Measurements from ENCODE around the gene GALNT18. TPM values are rescaled to one million over a fixed set of nuclear protein-coding genes. Genes with fewer than 3 reads are reported as not detected.

The GALNT18 gene
- polyA plus RNA-seq, 1 donor (not counting 4 experiments of a cell fraction or from before 2014, with no cell fraction given) = 27.2 TPM

- Histone ChIP-seq H3K9ac (ENCODE audit: control insufficient read depth, extremely low read depth, insufficient read depth, low read length) (no peak overlapping the region), H3K27me3 (ENCODE audit: control insufficient read depth, extremely low read depth, insufficient read depth, low read length) (no peaks in the 10 kb centered on the region), H3K4me2 (ENCODE audit: control insufficient read depth, extremely low read depth, insufficient read depth, low read depth, low read length) (no peak overlapping the region), H3K79me2 (ENCODE audit: control insufficient read depth, insufficient read depth, low read length) (peaks cover 1% of the 10 kb centered on the region), H3K9me3 (ENCODE audit: control insufficient read depth, low read depth, low read length) (no peaks in the 10 kb centered on the region), H3K9me1 (ENCODE audit: control insufficient read depth, extremely low read depth, insufficient read depth, low read length) (no peaks in the 10 kb centered on the region), H3K4me1 (ENCODE audit: control insufficient read depth, extremely low read depth, insufficient read depth, low read length) (peaks cover 11% of the 10 kb centered on the region), H3K4me3 (ENCODE audit: control insufficient read depth in 2 of 3, extremely low read depth in 1 of 3, insufficient read depth in 2 of 3, low read depth in 1 of 3, low read length in 3 of 3) (no peak overlapping the region), H3K36me3 (ENCODE audit: control insufficient read depth in 2 of 2, extremely low read depth in 1 of 2, insufficient read depth in 2 of 2, low read length in 2 of 2) (peaks cover 0 to 3% of the 10 kb centered on the region in 2 experiments), H4K20me1 (ENCODE audit: control insufficient read depth, extremely low read depth, insufficient read depth, low read length) (no peaks in the 10 kb centered on the region), H2AFZ (ENCODE audit: control insufficient read depth, low read length) (no peak overlapping the region), H3K27ac (ENCODE audit: control insufficient read depth, insufficient read depth, low read length) (no peak overlapping the region)
- TF ChIP-seq, protein P1, sequence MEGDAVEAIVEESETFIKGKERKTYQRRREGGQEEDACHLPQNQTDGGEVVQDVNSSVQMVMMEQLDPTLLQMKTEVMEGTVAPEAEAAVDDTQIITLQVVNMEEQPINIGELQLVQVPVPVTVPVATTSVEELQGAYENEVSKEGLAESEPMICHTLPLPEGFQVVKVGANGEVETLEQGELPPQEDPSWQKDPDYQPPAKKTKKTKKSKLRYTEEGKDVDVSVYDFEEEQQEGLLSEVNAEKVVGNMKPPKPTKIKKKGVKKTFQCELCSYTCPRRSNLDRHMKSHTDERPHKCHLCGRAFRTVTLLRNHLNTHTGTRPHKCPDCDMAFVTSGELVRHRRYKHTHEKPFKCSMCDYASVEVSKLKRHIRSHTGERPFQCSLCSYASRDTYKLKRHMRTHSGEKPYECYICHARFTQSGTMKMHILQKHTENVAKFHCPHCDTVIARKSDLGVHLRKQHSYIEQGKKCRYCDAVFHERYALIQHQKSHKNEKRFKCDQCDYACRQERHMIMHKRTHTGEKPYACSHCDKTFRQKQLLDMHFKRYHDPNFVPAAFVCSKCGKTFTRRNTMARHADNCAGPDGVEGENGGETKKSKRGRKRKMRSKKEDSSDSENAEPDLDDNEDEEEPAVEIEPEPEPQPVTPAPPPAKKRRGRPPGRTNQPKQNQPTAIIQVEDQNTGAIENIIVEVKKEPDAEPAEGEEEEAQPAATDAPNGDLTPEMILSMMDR (optimal IDR thresholded peaks at IDR 0.05 in 1 of 3, IDR thresholded peaks at IDR 0.05 in 1 of 3, conservative IDR thresholded peaks at IDR 0.05 in 1 of 3; ENCODE audit: extremely low read depth in 1 of 3, insufficient read depth in 2 of 3, low read length in 3 of 3) = no peak
- TF ChIP-seq EZH2 (IDR thresholded peaks at IDR 0.05; ENCODE audit: low read length) = no peak
- FAIRE-seq (no peak), DNase-seq (ENCODE audit: low read depth, low spot score) (no peak)
- dilution Hi-C loops (cut with MboI; ENCODE audit: extremely low pct_ligation_motif_present, low sequenced_read_pairs) = no loop called here
Observed at GRCh38 chr11:11482730-11483129, 139.1 kb downstream of the GALNT18 start.

DNA sequence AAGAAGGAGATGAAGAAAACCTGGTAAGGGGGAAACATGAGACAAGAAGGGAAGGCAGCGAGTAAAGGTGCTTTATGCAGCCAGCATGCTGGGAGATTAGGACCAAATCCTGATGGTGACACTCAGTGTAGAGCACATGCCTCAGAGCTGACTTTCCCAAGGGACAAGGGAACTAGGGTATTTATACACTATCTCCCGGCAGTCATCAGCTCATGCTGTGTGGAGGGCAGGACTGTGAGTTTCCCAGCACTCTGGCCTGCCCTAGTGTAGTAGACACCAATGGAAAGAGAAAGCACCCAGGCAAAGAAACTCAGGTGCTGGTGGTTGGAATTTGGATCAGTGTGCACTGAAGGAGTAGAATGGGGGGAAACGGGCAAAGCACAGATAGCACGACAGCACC, 140.4 kb downstream of the GALNT18 start:
- H3K9me1 ChIP-seq (ENCODE audit: control insufficient read depth, extremely low read depth, insufficient read depth, low read length) = no peaks in the 10 kb centered on the region
- H3K9ac ChIP-seq (ENCODE audit: control insufficient read depth, extremely low read depth, insufficient read depth, low read length) = no peak overlapping the region
- H2AFZ ChIP-seq (ENCODE audit: control insufficient read depth, low read length) = no peak overlapping the region
- peaks cover 24% of the 10 kb centered on the region for H3K4me1 ChIP-seq (ENCODE audit: control insufficient read depth, extremely low read depth, insufficient read depth, low read length)
- no peak overlapping the region for H3K27ac ChIP-seq (ENCODE audit: control insufficient read depth, insufficient read depth, low read length)
- H3K27me3 ChIP-seq (ENCODE audit: control insufficient read depth, extremely low read depth, insufficient read depth, low read length) = no peaks in the 10 kb centered on the region
- FAIRE-seq = no peak
- H3K4me2 ChIP-seq (ENCODE audit: control insufficient read depth, extremely low read depth, insufficient read depth, low read depth, low read length) = no peak overlapping the region
- peaks cover 0 to 3% of the 10 kb centered on the region in 2 experiments for H3K36me3 ChIP-seq (ENCODE audit: control insufficient read depth in 2 of 2, extremely low read depth in 1 of 2, insufficient read depth in 2 of 2, low read length in 2 of 2)
- H3K4me3 ChIP-seq (ENCODE audit: control insufficient read depth in 2 of 3, extremely low read depth in 1 of 3, insufficient read depth in 2 of 3, low read depth in 1 of 3, low read length in 3 of 3) = no peak overlapping the region
- H4K20me1 ChIP-seq (ENCODE audit: control insufficient read depth, extremely low read depth, insufficient read depth, low read length) = no peaks in the 10 kb centered on the region
- dilution Hi-C loops (cut with MboI; ENCODE audit: extremely low pct_ligation_motif_present, low sequenced_read_pairs) = no loop called here
- peaks cover 1% of the 10 kb centered on the region for H3K79me2 ChIP-seq (ENCODE audit: control insufficient read depth, insufficient read depth, low read length)
- DNase-seq (ENCODE audit: low read depth, low spot score) = no peak
- H3K9me3 ChIP-seq (ENCODE audit: control insufficient read depth, low read depth, low read length) = no peaks in the 10 kb centered on the region
- TF ChIP-seq, protein P1 (optimal IDR thresholded peaks at IDR 0.05 in 1 of 3, IDR thresholded peaks at IDR 0.05 in 1 of 3, conservative IDR thresholded peaks at IDR 0.05 in 1 of 3; ENCODE audit: extremely low read depth in 1 of 3, insufficient read depth in 2 of 3, low read length in 3 of 3) = no peak
- no peak for TF ChIP-seq EZH2 (IDR thresholded peaks at IDR 0.05; ENCODE audit: low read length)

Data from keratinocyte (primary cell).